GM18909 (cell line): ENCODE results near the gene SLC22A3.
A peak's percentile ranks its signal among the peaks of the same experiment; 100 is the strongest.

ENCODE experiments used
- ATAC-seq: cut with Tn5 transposase; IDR thresholded peaks from one replicate; pipeline ENCODE4 v1.9.1; 2021; ENCODE audit warnings: mild to moderate bottlenecking; ENCODE audit not compliant: unreplicated experiment, poor library complexity

The SLC22A3 gene

DNA sequence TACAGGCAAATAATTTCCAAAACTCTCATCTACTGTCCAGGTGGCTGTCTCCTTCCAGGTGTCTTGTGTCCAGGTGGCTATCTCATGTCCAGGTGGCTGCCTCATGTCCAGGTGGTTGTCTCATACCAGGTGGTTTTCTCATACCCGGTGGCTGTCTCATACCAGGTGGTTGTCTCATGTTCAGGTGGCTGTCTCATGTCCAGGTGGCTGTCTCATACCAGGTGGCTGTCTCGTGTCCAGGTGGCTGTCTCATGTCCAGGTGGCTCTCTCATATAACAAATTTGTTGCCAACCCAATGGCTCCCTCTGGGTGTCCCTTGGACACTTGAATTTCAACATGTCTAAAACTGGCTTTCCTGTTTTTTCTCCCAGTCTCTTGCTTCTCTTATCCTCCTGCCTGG, 14.3 kb upstream of the SLC22A3 start:
- no peak for ATAC-seq

DNA sequence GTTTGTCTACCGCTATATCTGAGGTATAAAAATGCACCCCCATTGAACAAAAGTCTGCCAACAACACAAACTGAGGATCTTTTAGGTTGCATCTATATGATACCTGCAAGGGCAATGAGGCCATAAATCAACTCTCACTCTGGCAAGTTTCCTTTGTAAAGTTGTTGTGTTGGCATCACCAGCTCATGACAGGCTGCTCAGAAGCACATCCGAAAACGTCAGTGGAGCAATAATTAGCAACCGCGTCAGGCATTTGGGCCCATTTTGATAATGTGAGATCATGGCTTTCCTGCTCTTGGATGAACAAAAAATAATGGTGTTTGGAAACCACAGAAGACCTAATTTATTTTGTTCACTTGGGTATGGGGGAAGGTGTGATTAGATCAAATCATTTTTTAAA, 12.0 kb upstream of the SLC22A3 start:
- no peak for ATAC-seq

- ATAC-seq, result no peak
Observed at GRCh38 chr6:160337301-160337700, 10.9 kb upstream of the SLC22A3 start.

GRCh38 chr6:160337991-160338390, 10.2 kb upstream of the SLC22A3 start:
- no peak for ATAC-seq

GRCh38 chr6:160343144-160343543, 5.0 kb upstream of the SLC22A3 start:
- no peak for ATAC-seq

DNA sequence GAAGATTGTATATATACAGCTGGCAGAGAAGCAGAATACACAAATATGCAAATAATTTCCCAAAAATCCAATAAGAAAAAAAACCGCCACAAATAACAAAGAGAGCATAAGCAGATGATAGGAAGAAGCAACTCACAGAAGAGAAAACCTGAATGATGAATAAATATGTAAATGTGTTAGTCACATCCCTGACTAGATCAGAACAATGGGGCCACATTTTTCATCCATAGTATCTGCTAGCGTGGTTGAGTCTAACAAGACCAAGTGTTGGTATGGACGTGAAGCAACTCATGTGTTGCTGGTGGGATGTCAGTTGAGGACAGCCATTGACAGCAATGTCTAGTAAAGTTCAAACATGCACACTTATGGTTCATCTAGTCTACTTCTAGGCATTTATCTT, 3.9 kb upstream of the SLC22A3 start:
- ATAC-seq, result no peak

DNA sequence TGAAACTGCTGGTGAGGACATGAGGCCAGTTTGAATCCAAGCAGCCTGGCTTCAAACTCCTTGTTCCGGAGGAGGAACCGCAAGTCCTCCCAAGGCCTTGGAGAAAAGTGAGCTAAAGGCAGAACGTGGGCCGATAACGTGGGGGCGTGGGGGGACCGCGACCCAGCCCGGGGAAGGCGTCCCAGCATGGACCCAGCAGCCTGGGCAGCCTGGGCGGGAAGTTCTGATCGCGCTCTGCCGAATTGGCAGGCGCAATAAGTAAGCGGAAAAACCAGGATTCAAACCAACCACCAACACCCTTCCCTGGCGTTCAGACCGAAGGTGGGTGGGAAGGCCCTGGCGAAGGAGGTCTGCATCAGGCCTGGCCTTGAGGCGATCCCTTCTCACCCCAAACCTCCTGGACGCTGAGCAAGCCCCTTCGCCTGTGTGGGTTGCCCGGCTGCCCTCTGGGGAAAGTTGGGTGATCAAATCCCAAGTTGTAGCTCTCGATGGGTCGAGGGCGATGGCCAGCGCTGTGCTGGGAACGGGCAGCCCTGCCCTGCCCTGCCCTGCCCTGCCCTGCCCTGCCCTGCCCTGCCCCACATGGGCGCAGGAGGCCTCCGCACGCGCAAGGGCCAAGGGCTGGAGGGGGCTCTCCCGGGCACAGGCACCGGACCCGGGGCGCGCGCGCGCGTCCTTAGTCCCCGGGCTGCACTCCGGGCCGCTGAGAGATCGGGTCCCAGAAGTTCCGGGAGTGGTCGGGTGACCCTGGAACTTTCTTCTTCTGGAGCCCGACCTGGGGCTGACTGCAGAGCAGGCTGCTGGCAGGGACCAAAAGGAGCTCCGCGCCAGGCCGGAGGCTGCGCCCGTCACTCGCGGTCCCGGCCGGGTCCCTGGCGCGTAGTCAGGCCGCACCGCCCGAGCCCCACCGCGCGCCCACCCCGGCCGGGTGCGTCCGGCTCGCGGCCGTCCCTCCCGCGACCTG, 637 bp upstream of the SLC22A3 start:
- ATAC-seq, result no peak

DNA sequence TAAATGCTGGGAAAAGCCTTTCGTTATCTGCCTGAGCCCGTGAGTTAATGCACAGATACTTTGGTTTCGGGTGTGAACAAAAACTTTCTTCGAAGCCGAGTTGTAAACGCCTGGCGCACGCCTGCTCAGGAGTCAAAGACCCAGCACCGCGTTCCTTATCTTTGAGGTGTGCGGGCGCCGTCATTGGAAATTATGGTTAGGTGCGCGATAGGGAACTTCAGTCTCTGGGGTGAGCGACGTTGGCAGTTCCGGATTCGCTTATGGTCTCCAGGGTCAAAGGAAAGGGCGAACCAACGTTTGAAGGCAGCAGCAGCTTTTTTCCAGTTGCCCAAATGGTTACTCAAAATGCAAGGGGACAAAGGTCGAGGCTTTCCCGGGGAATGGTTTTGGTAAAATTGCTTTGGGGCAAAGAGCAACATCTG, 853 bp downstream of the SLC22A3 start:
- ATAC-seq, result no peak

DNA sequence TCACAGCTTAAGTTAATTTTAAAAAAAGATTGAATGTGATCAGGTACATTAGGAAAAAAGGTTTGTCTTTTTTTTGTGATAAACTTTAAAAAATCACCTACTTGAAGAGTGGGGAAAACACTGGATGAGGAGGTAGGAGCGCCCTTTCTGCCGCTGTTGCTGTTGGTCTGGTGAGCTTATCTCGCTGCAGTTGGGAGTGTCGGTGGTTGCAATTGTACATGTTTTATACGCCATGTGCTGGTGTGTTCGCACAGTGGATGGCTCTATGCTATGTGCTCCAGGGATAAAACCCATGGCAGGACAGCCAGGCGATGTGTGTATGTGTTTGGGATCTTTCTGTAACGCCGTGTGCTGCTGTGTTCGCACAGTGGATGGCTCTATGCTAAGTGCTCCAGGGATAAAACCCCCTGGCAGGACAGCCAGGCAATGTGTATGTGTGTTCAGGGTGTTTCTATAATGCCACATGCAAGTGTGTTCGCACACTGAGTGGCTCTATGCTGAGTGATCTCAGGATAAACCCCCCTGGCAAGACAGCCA, 1.7 kb downstream of the SLC22A3 start:
- ATAC-seq, result no peak

GRCh38 chr6:160353950-160354496, 5.8 kb downstream of the SLC22A3 start:
- no peak for ATAC-seq

DNA sequence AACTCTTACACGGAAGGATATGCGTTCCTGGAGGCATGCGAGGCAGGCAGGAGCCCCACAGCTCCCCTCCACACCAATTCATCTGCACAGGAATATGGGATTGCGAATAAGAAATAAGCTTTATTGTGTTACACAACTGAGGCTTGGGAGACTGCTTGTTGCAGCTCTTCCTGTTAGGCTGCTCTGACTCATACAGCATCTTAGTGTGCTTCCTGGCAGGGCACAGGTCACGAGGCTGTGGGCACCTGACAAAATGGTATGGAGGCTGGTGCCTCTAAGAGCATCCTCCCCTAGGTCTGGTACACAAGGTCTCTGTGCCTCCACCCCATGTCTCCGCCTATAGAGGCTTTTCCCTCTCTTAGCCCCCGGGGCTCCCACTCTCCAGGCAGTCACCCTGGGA, 6.8 kb downstream of the SLC22A3 start:
- no peak for ATAC-seq

DNA sequence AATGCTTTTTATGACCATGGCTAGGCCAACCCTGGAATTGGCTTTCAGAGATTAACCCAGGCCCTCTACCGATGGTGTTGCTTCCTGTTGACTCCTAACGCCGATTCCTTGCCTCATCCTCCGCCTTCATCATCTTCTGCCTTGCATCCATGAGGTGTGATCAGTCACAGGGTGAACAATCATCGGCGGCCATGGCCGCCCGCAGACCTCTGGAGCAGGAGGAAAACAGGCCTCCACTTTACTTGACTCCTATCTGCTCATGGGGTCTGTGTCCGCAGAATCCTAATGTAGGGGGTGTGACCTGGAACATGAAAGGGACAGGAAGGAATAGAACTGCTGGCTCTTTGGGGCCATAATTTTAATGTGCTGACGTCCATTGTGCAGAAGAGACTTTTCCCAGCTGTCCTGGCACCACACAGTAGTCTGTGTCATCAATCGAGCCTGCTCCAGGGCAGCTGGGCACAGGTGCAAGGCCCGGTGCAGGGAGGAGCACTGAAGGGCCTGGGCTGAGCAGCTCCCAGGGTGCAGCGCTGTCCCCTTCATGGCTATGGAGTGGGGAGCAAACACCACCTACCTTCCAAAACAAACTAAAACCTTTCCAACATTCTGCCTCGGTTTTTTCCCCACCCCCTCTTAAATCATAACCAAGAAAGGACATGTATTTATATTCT, 8.0 kb downstream of the SLC22A3 start:
- no peak for ATAC-seq

DNA sequence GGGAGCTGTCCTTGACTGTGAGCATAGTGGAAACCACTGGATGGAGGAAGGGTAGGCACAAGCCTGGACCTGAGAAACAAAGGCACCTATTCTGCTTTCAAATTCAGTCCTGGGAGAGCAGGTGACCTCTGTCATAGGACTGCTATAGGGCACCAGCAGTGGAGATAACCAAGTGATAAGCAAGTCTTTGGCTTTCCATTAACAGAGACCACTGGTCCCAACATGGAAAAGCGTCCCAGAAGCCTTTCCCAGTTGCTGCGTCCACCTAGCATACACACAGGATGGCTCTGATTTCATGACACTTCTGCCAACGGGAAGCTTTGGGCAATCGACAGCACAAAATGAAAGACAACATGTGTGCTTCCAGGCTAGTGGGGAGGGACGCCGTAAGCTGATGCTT, 8.9 kb downstream of the SLC22A3 start:
- no peak for ATAC-seq

GRCh38 chr6:160358225-160359119, 10.3 kb downstream of the SLC22A3 start:
- ATAC-seq, result no peak

DNA sequence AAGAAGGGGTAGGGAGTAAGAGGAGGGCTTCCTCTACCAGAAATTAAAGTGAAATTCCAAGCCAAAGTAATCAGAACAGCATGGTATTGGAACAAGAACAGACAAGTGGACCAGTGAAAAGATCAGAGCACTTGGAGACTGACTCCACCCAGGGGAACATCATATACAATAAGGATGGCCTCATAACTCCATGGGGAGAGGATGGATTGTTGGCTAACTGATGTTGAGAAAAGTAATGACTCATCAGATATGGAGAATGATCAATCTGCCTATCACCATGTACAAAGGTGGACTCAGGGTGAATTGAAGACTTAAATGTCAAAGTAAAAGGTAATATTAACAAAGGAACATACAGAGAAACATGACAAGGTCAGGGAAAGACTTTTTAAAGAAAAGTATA, 12.8 kb downstream of the SLC22A3 start:
- no peak for ATAC-seq

GRCh38 chr6:160362556-160362955, 14.4 kb downstream of the SLC22A3 start:
- ATAC-seq, result no peak

- peak; percentile 55 for ATAC-seq
Observed at GRCh38 chr6:160363016-160363996, 15.1 kb downstream of the SLC22A3 start.

DNA sequence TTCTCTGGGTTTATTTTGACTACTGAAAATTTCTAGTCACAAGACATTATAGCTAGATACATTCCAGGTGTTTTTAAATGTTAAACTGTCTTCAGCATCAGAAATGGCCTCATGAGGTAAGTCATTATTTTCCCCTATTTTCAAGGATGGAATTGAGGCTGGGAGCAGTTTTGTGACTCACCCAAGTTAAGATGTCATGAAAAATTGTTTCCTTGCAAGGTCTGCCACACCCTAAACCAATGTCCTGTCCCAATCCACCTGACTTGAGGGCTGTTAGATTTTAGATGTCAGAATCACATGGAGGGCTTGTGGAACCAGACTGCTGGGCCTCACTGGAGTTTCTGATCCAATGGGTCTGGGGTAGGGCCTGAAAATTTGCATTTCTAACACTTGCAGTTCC, 16.9 kb downstream of the SLC22A3 start:
- no peak for ATAC-seq
